ENCODE data around the gene SMAD3.

- no peak for TF ChIP-seq POLR2A (IDR thresholded peaks at IDR 0.05; ENCODE audit: low read depth, low read length)
- no peak for TF ChIP-seq TAF1 (IDR thresholded peaks at IDR 0.05; ENCODE audit: borderline replicate concordance, low read depth, low read length)
- TF ChIP-seq POLR2AphosphoS5 (IDR thresholded peaks at IDR 0.05; ENCODE audit: low read depth, low read length) = no peak
These were observed 122.0 kb downstream of the SMAD3 start for GRCh38 chr15:67187351-67187854.

Data from GM12892 (cell line).